Measurements from ENCODE around the gene CNOT9. TPM values are rescaled to one million over a fixed set of nuclear protein-coding genes. Genes with fewer than 3 reads are reported as not detected.

The CNOT9 gene
- total RNA-seq, 1 donor from 2014 or later = 72.3 TPM

GRCh38 chr2:218605432-218605831 is 36.8 kb downstream of the CNOT9 start:
- H3K4me1 Mint-ChIP-seq (ENCODE audit: low read depth) = no peaks in the 10 kb centered on the region

GRCh38 chr2:218607436-218608115 is 38.9 kb downstream of the CNOT9 start, which contains the start of gene PLCD4:
TSS of gene PLCD4 (plus strand) at chr2:218607899. CDS start at chr2:218615740, 7,841 bp downstream.
- H3K27ac Mint-ChIP-seq = no peak within 1 kb of the TSS
- no peaks in the 10 kb centered on the region for H3K9me3 Mint-ChIP-seq (ENCODE audit: low read depth)
- no peak within 1 kb of the TSS for H3K4me3 Mint-ChIP-seq (ENCODE audit: low read depth)
- no peaks in the 10 kb centered on the region for H3K4me1 Mint-ChIP-seq (ENCODE audit: low read depth)
- H3K36me3 Mint-ChIP-seq (ENCODE audit: insufficient read depth) = no peaks in the 10 kb centered on the region
- H3K27me3 Mint-ChIP-seq = peaks cover 4% of the 10 kb centered on the region
- DNase-seq (ENCODE audit: low spot score, unreplicated experiment) = no peak
- TF ChIP-seq, protein P1, sequence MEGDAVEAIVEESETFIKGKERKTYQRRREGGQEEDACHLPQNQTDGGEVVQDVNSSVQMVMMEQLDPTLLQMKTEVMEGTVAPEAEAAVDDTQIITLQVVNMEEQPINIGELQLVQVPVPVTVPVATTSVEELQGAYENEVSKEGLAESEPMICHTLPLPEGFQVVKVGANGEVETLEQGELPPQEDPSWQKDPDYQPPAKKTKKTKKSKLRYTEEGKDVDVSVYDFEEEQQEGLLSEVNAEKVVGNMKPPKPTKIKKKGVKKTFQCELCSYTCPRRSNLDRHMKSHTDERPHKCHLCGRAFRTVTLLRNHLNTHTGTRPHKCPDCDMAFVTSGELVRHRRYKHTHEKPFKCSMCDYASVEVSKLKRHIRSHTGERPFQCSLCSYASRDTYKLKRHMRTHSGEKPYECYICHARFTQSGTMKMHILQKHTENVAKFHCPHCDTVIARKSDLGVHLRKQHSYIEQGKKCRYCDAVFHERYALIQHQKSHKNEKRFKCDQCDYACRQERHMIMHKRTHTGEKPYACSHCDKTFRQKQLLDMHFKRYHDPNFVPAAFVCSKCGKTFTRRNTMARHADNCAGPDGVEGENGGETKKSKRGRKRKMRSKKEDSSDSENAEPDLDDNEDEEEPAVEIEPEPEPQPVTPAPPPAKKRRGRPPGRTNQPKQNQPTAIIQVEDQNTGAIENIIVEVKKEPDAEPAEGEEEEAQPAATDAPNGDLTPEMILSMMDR (IDR thresholded peaks at IDR 0.05; ENCODE audit: unreplicated experiment) = no peak

More at GRCh38 chr2:218605432-218605831, 36.8 kb downstream of the CNOT9 start:
- Mint-ChIP-seq H3K4me3 (ENCODE audit: low read depth) (no peak overlapping the region), H3K27ac (no peak overlapping the region), H3K27me3 (peaks cover 4% of the 10 kb centered on the region), H3K9me3 (ENCODE audit: low read depth) (no peaks in the 10 kb centered on the region), H3K36me3 (ENCODE audit: insufficient read depth) (no peaks in the 10 kb centered on the region)
- TF ChIP-seq, protein P1 (IDR thresholded peaks at IDR 0.05; ENCODE audit: unreplicated experiment) = no peak
- no peak for DNase-seq (ENCODE audit: low spot score, unreplicated experiment)

DNA sequence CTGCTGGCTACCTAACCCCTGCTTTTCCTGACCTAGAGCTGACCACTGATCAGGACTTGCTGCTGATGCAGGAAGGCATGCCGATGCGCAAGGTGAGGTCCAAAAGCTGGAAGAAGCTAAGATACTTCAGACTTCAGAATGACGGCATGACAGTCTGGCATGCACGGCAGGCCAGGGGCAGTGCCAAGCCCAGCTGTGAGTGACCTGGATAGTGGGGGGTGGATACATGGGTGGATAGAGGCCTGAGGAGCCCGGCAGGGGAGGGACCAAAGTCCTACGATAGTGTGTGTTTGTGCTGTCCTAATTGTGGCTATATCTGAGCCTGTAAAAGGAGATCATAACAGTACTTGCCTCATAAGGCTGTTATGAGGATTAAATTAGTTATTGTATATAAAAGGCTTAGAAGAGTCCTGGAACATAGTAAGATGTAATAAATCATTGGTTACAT is 47.3 kb downstream of the CNOT9 start:
- H3K4me3 Mint-ChIP-seq (ENCODE audit: low read depth) = no peak overlapping the region
- no peaks in the 10 kb centered on the region for H3K36me3 Mint-ChIP-seq (ENCODE audit: insufficient read depth)
- no peaks in the 10 kb centered on the region for H3K4me1 Mint-ChIP-seq (ENCODE audit: low read depth)
- H3K27ac Mint-ChIP-seq = no peak overlapping the region
- H3K9me3 Mint-ChIP-seq (ENCODE audit: low read depth) = no peaks in the 10 kb centered on the region
- no peak for DNase-seq (ENCODE audit: low spot score, unreplicated experiment)
- no peaks in the 10 kb centered on the region for H3K27me3 Mint-ChIP-seq
- TF ChIP-seq, protein P1 (IDR thresholded peaks at IDR 0.05; ENCODE audit: unreplicated experiment) = no peak

- no peak for DNase-seq (ENCODE audit: low spot score, unreplicated experiment)
- H3K4me3 Mint-ChIP-seq (ENCODE audit: low read depth) = no peak overlapping the region
- no peak overlapping the region for H3K27ac Mint-ChIP-seq
- no peaks in the 10 kb centered on the region for H3K27me3 Mint-ChIP-seq
- H3K9me3 Mint-ChIP-seq (ENCODE audit: low read depth) = no peaks in the 10 kb centered on the region
- no peaks in the 10 kb centered on the region for H3K36me3 Mint-ChIP-seq (ENCODE audit: insufficient read depth)
- no peaks in the 10 kb centered on the region for H3K4me1 Mint-ChIP-seq (ENCODE audit: low read depth)
- TF ChIP-seq, protein P1 (IDR thresholded peaks at IDR 0.05; ENCODE audit: unreplicated experiment) = no peak
Observed at GRCh38 chr2:218618102-218618860, 49.6 kb downstream of the CNOT9 start.

DNA sequence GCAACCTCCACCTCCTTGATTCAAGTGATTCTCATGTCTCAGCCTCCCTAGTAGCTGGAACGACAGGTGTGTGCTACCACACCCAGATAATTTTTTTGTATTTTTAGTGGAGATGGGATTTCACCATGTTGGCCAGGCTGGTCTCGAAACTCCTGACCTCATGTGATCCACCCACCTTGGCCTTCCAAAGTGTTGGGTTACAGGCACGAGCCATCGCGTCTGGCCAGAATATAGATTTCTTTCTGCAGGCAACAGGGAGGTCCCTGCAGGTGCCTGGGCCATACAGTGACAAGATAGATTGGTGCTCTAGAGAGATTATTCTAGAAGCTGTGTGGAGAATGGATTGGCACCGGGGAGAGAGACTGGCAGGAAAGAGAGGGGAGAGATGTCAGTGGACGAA is 52.4 kb downstream of the CNOT9 start:
- no peaks in the 10 kb centered on the region for H3K27me3 Mint-ChIP-seq
- H3K36me3 Mint-ChIP-seq (ENCODE audit: insufficient read depth) = no peaks in the 10 kb centered on the region
- no peaks in the 10 kb centered on the region for H3K4me1 Mint-ChIP-seq (ENCODE audit: low read depth)
- H3K9me3 Mint-ChIP-seq (ENCODE audit: low read depth) = no peaks in the 10 kb centered on the region
- no peak for DNase-seq (ENCODE audit: low spot score, unreplicated experiment)
- TF ChIP-seq, protein P1 (IDR thresholded peaks at IDR 0.05; ENCODE audit: unreplicated experiment) = no peak
- no peak overlapping the region for H3K4me3 Mint-ChIP-seq (ENCODE audit: low read depth)
- H3K27ac Mint-ChIP-seq = no peak overlapping the region

All from progenitor cell of endocrine pancreas (in vitro differentiated cells).